Liver (tissue), 9 donors: Measurements from ENCODE around the gene GABRD. TPM values are rescaled to one million over a fixed set of nuclear protein-coding genes. Genes with fewer than 3 reads are reported as not detected.

Experiments
- DNase-seq: peaks from one replicate; pipeline ENCODE4 v3.0.0-alpha.2; 2017; ENCODE audit warnings: low spot score
- H3K27ac ChIP-seq, 2 donors: one replicate each; pipeline ENCODE4 v1.7.0; 2013; ENCODE audit warnings: inconsistent platforms in 2 of 2, low read length in 2 of 2, control low read depth in 1 of 2, low read depth in 1 of 2, mild to moderate bottlenecking in 1 of 2
- H3K27me3 ChIP-seq, 4 donors: one replicate each; pipeline versions ENCODE4 v1.6.1 to v1.7.0; 2013; ENCODE audit warnings: low read length in 3 of 4, inconsistent platforms in 1 of 4, mild to moderate bottlenecking in 1 of 4, moderate library complexity in 1 of 4; ENCODE audit not compliant: control insufficient read depth in 4 of 4, insufficient read depth in 4 of 4
- H3K36me3 ChIP-seq, 4 donors: one replicate each; pipeline versions ENCODE4 v1.6.1 to v1.7.0; 2013; ENCODE audit warnings: low read length in 3 of 4, mild to moderate bottlenecking in 3 of 4, low read depth in 1 of 4, moderate library complexity in 1 of 4; ENCODE audit not compliant: control insufficient read depth in 4 of 4, insufficient read depth in 3 of 4
- H3K4me1 ChIP-seq, 4 donors: one replicate each; pipeline versions ENCODE4 v1.6.1 to v1.7.0; 2013; ENCODE audit warnings: low read length in 3 of 4, mild to moderate bottlenecking in 3 of 4, moderate library complexity in 1 of 4; ENCODE audit not compliant: control insufficient read depth in 4 of 4, insufficient read depth in 4 of 4
- H3K4me3 ChIP-seq, 3 donors: one replicate each; pipeline versions ENCODE4 v1.6.1 to v1.7.0; 2013; ENCODE audit warnings: low read length in 3 of 3, control low read depth in 1 of 3, low read depth in 1 of 3, mild to moderate bottlenecking in 1 of 3
- H3K9ac ChIP-seq, 2 donors: one replicate each; pipeline ENCODE4 v1.7.0; 2013; ENCODE audit warnings: low read length in 2 of 2, mild to moderate bottlenecking in 2 of 2, moderate library complexity in 2 of 2, control low read depth in 1 of 2, low read depth in 1 of 2
- H3K9me3 ChIP-seq, 4 donors: one replicate each; pipeline versions ENCODE4 v1.6.1 to v1.7.0; 2013; ENCODE audit warnings: low read length in 3 of 4; ENCODE audit not compliant: control insufficient read depth in 4 of 4
- ATF3 ChIP-seq: IDR thresholded peaks from 2 replicates; pipeline ENCODE4 v1.6.1; 2016; ENCODE audit warnings: antibody characterized with exemption
- CTCF ChIP-seq: fragments of 150-350 bp; IDR thresholded peaks from 2 replicates; pipeline ENCODE4 v1.5.1; 2017; ENCODE audit warnings: improper control_type of control experiment, low read depth, low read length; ENCODE audit not compliant: missing input control
- EGR1 ChIP-seq, 2 donors: IDR thresholded peaks; 2 replicates each; pipeline ENCODE4 v1.6.1; 2016 to 2018; ENCODE audit warnings: antibody characterized with exemption in 2 of 2, low read depth in 2 of 2
- FOXA1 ChIP-seq: IDR thresholded peaks from 2 replicates; pipeline ENCODE4 v1.6.1; 2016; ENCODE audit warnings: antibody characterized with exemption
- FOXA2 ChIP-seq: IDR thresholded peaks from 2 replicates; pipeline ENCODE4 v1.6.1; 2016; ENCODE audit warnings: antibody characterized with exemption
- GABPA ChIP-seq, 2 donors: IDR thresholded peaks in 1 of 2; conservative IDR thresholded peaks in 1 of 2; 2 replicates each; pipeline ENCODE4 v1.6.1; 2016; ENCODE audit warnings: antibody characterized with exemption in 2 of 2, mild to moderate bottlenecking in 1 of 2, moderate library complexity in 1 of 2
- HNF4A ChIP-seq, 2 donors: conservative IDR thresholded peaks; 2 replicates each; pipeline ENCODE4 v1.6.1; 2016; ENCODE audit warnings: antibody characterized with exemption in 2 of 2, mild to moderate bottlenecking in 2 of 2
- HNF4G ChIP-seq: IDR thresholded peaks from 2 replicates; pipeline ENCODE4 v1.6.1; 2016; ENCODE audit warnings: antibody characterized with exemption
- JUND ChIP-seq, 2 donors: IDR thresholded peaks; 2 replicates each; pipeline ENCODE4 v1.6.1; 2016; ENCODE audit warnings: antibody characterized with exemption in 2 of 2
- MAX ChIP-seq: IDR thresholded peaks from 2 replicates; pipeline ENCODE4 v1.6.1; 2016; ENCODE audit warnings: antibody characterized with exemption
- NR2F2 ChIP-seq: IDR thresholded peaks from 2 replicates; pipeline ENCODE4 v1.6.1; 2016; ENCODE audit warnings: antibody characterized with exemption
- RAD21 ChIP-seq, 2 donors: IDR thresholded peaks; 2 replicates each; pipeline ENCODE4 v1.6.1; 2016; ENCODE audit warnings: antibody characterized with exemption in 2 of 2, mild to moderate bottlenecking in 2 of 2
- RXRA ChIP-seq, 2 donors: IDR thresholded peaks; 2 replicates each; pipeline ENCODE4 v1.6.1; 2017 to 2018; ENCODE audit warnings: antibody characterized with exemption in 2 of 2, mild to moderate bottlenecking in 1 of 2
- SP1 ChIP-seq: IDR thresholded peaks from 2 replicates; pipeline ENCODE4 v1.6.1; 2018; ENCODE audit warnings: antibody characterized with exemption, mild to moderate bottlenecking
- TAF1 ChIP-seq: conservative IDR thresholded peaks from 2 replicates; pipeline ENCODE4 v1.6.1; 2016; ENCODE audit warnings: antibody characterized with exemption, mild to moderate bottlenecking
- YY1 ChIP-seq: IDR thresholded peaks from 2 replicates; pipeline ENCODE4 v1.6.1; 2016; ENCODE audit warnings: antibody characterized with exemption, mild to moderate bottlenecking
- WGBS: extraction: QIAGEN DNeasy Blood & Tissue Kit; methylation state at CpG from one replicate; pipeline ENCODE4 v1.1.7; 2013; 5-methylcytosine and 5-hydroxymethylcytosine counted together
- polyA plus RNA-seq, 2 donors: library from polyadenylated mRNA; stranded (reverse) in 1 of 2; unstranded in 1 of 2; fragments of 200-250 nt in 1 of 2; fragments of >200 nt in 1 of 2; fragmentation: Nextera tagmentation in 1 of 2; extraction: Ambion mirVana in 1 of 2; gene quantifications; one replicate each; pipeline versions ENCODE4 v1.2.1 to v1.2.3, GENCODE V29; 2013 to 2015
- total RNA-seq, 2 donors: library from RNA; depleted of rRNA; stranded (reverse); fragments of >200 nt; gene quantifications; one replicate each; pipeline ENCODE4 v1.2.3, GENCODE V29; 2014
- TF ChIP-seq, protein P1 (sequence below): IDR thresholded peaks from 2 replicates; pipeline ENCODE4 v1.6.1; 2016; ENCODE audit warnings: antibody characterized with exemption, mild to moderate bottlenecking
- TF ChIP-seq, protein P2 (sequence below): IDR thresholded peaks from 2 replicates; pipeline ENCODE4 v1.6.1; 2016; ENCODE audit warnings: antibody characterized with exemption
- donor health status: healthy.
- donor health status: healthy.
- donor health status: healthy.
- donor health status: healthy.
- donor health status: healthy.

Gene GABRD
- total and polyA plus RNA-seq, 4 donors: 0.29 TPM; not detected in 3

DNA sequence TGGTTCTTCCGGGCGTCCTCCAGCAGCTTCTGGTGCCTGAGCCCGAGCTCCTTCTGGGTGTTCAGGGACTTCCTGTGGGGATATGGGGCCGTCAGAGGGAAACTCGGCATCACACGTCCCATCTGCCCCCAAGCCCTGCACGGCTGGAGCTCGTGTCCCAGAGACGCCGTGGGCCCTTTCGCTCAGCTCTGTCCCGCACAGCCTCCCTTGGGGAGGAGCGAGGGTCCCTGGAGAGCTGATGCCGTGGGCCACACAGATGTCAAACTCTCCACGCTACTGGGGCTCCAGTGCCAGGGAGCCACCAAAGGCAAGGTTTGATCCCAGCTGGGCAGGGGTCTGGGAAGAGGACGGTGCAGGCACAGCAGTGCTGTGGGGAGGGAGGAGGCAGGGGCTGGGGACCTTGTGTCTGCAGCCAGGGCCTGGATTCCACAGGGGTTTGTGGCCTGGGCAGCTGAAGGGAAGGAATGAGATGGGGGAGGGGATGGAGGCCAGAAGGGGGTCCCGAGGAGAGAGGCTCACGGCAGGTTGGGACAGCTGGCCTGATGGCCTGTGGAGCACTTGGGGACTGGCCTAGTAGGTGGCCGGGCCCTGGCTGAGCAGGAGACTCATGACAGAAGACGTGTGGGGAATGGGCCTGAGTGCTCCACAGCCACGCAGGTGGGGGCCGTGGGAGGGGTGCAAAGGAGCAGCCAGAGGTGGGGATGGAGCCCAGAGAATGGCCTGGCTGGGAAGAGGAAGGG, 46.0 kb upstream of the GABRD start:
- 85% methylated on average over 22 of the region's 22 CpGs for WGBS
- Histone ChIP-seq H3K36me3 (no peaks in the 10 kb centered on the region), H3K9ac (no peak overlapping the region), H3K27me3 (peaks cover 0 to 2% (median 0%) of the 10 kb centered on the region in 4 donors), H3K9me3 (no peaks in the 10 kb centered on the region), H3K4me3 (no peak overlapping the region), H3K27ac (no peak overlapping the region), H3K4me1 (no peaks in the 10 kb centered on the region)
- no peak for TF ChIP-seq MAX
- no peak for TF ChIP-seq CTCF
- no peak for TF ChIP-seq YY1
- TF ChIP-seq JUND (IDR thresholded peaks at IDR 0.05): no peak
- no peak for TF ChIP-seq NR2F2
- no peak for TF ChIP-seq EGR1 (IDR thresholded peaks at IDR 0.05; ENCODE audit: low read depth in 2 of 2)
- no peak for TF ChIP-seq HNF4A (conservative IDR thresholded peaks at IDR 0.05)
- TF ChIP-seq, protein P1, sequence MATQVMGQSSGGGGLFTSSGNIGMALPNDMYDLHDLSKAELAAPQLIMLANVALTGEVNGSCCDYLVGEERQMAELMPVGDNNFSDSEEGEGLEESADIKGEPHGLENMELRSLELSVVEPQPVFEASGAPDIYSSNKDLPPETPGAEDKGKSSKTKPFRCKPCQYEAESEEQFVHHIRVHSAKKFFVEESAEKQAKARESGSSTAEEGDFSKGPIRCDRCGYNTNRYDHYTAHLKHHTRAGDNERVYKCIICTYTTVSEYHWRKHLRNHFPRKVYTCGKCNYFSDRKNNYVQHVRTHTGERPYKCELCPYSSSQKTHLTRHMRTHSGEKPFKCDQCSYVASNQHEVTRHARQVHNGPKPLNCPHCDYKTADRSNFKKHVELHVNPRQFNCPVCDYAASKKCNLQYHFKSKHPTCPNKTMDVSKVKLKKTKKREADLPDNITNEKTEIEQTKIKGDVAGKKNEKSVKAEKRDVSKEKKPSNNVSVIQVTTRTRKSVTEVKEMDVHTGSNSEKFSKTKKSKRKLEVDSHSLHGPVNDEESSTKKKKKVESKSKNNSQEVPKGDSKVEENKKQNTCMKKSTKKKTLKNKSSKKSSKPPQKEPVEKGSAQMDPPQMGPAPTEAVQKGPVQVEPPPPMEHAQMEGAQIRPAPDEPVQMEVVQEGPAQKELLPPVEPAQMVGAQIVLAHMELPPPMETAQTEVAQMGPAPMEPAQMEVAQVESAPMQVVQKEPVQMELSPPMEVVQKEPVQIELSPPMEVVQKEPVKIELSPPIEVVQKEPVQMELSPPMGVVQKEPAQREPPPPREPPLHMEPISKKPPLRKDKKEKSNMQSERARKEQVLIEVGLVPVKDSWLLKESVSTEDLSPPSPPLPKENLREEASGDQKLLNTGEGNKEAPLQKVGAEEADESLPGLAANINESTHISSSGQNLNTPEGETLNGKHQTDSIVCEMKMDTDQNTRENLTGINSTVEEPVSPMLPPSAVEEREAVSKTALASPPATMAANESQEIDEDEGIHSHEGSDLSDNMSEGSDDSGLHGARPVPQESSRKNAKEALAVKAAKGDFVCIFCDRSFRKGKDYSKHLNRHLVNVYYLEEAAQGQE: no peak
- TF ChIP-seq FOXA1: no peak
- TF ChIP-seq, protein P2, sequence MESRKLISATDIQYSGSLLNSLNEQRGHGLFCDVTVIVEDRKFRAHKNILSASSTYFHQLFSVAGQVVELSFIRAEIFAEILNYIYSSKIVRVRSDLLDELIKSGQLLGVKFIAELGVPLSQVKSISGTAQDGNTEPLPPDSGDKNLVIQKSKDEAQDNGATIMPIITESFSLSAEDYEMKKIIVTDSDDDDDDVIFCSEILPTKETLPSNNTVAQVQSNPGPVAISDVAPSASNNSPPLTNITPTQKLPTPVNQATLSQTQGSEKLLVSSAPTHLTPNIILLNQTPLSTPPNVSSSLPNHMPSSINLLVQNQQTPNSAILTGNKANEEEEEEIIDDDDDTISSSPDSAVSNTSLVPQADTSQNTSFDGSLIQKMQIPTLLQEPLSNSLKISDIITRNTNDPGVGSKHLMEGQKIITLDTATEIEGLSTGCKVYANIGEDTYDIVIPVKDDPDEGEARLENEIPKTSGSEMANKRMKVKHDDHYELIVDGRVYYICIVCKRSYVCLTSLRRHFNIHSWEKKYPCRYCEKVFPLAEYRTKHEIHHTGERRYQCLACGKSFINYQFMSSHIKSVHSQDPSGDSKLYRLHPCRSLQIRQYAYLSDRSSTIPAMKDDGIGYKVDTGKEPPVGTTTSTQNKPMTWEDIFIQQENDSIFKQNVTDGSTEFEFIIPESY: no peak
- TF ChIP-seq RAD21 (IDR thresholded peaks at IDR 0.05): no peak
- no peak for TF ChIP-seq SP1
- TF ChIP-seq FOXA2: no peak
- TF ChIP-seq TAF1: no peak
- no peak for TF ChIP-seq ATF3
- TF ChIP-seq RXRA (IDR thresholded peaks at IDR 0.05): no peak
- TF ChIP-seq HNF4G: no peak
- TF ChIP-seq GABPA (IDR thresholded peaks at IDR 0.05 in 1 of 2, conservative IDR thresholded peaks at IDR 0.05 in 1 of 2): no peak
- no peak for DNase-seq
